ENCODE measurements around the gene ORC4.

Gene ORC4

GRCh38 chr2:148048475-148049221 lies 28.1 kb upstream of the ORC4 start:
- Histone ChIP-seq H3K4me3 (ENCODE audit: insufficient read length, low read depth) (no peak overlapping the region), H3K36me3 (ENCODE audit: insufficient read depth, insufficient read length, low read length) (no peaks in the 10 kb centered on the region), H3K9me3 (ENCODE audit: insufficient read depth, low read length) (no peaks in the 10 kb centered on the region), H3K9ac (ENCODE audit: insufficient read length, low read depth) (no peak overlapping the region), H3K4me1 (ENCODE audit: insufficient read depth, insufficient read length) (no peaks in the 10 kb centered on the region), H3K27me3 (ENCODE audit: insufficient read depth, insufficient read length) (no peaks in the 10 kb centered on the region)
- TF ChIP-seq SUZ12 (IDR thresholded peaks at IDR 0.05; ENCODE audit: extremely low read depth, insufficient read depth, insufficient read length) (no peak), ZNF274 (IDR thresholded peaks at IDR 0.05; ENCODE audit: low read depth, low read length) (no peak), YY1 (IDR thresholded peaks at IDR 0.05; ENCODE audit: insufficient read depth, insufficient read length) (no peak)
- no peak for DNase-seq (ENCODE audit: low read depth, low spot score)

GRCh38 chr2:148046802-148047201 lies 26.3 kb upstream of the ORC4 start:
- no peak for DNase-seq (ENCODE audit: low read depth, low spot score)
- no peak overlapping the region for H3K9ac ChIP-seq (ENCODE audit: insufficient read length, low read depth)
- no peak for TF ChIP-seq SUZ12 (IDR thresholded peaks at IDR 0.05; ENCODE audit: extremely low read depth, insufficient read depth, insufficient read length)
- TF ChIP-seq YY1 (IDR thresholded peaks at IDR 0.05; ENCODE audit: insufficient read depth, insufficient read length): no peak
- no peak for TF ChIP-seq ZNF274 (IDR thresholded peaks at IDR 0.05; ENCODE audit: low read depth, low read length)

GRCh38 chr2:148044322-148044721 lies 23.8 kb upstream of the ORC4 start:
- no peaks in the 10 kb centered on the region for H3K27me3 ChIP-seq (ENCODE audit: insufficient read depth, insufficient read length)
- no peak for TF ChIP-seq SUZ12 (IDR thresholded peaks at IDR 0.05; ENCODE audit: extremely low read depth, insufficient read depth, insufficient read length)
- TF ChIP-seq ZNF274 (IDR thresholded peaks at IDR 0.05; ENCODE audit: low read depth, low read length): no peak
- no peak for TF ChIP-seq YY1 (IDR thresholded peaks at IDR 0.05; ENCODE audit: insufficient read depth, insufficient read length)
- no peak overlapping the region for H3K4me3 ChIP-seq (ENCODE audit: insufficient read length, low read depth)
- H3K4me1 ChIP-seq (ENCODE audit: insufficient read depth, insufficient read length): no peaks in the 10 kb centered on the region
- DNase-seq (ENCODE audit: low read depth, low spot score): no peak
- H3K9ac ChIP-seq (ENCODE audit: insufficient read length, low read depth): no peak overlapping the region
- peaks cover 5% of the 10 kb centered on the region for H3K36me3 ChIP-seq (ENCODE audit: insufficient read depth, insufficient read length, low read length)
- no peaks in the 10 kb centered on the region for H3K9me3 ChIP-seq (ENCODE audit: insufficient read depth, low read length)

More at GRCh38 chr2:148046802-148047201, 26.3 kb upstream of the ORC4 start:
- no peak overlapping the region for H3K4me3 ChIP-seq (ENCODE audit: insufficient read length, low read depth)
- H3K36me3 ChIP-seq (ENCODE audit: insufficient read depth, insufficient read length, low read length): no peaks in the 10 kb centered on the region
- H3K9me3 ChIP-seq (ENCODE audit: insufficient read depth, low read length): no peaks in the 10 kb centered on the region
- H3K4me1 ChIP-seq (ENCODE audit: insufficient read depth, insufficient read length): no peaks in the 10 kb centered on the region
- no peaks in the 10 kb centered on the region for H3K27me3 ChIP-seq (ENCODE audit: insufficient read depth, insufficient read length)

GRCh38 chr2:148042219-148042618 lies 21.7 kb upstream of the ORC4 start:
- TF ChIP-seq SUZ12 (IDR thresholded peaks at IDR 0.05; ENCODE audit: extremely low read depth, insufficient read depth, insufficient read length) (no peak), YY1 (IDR thresholded peaks at IDR 0.05; ENCODE audit: insufficient read depth, insufficient read length) (no peak), ZNF274 (IDR thresholded peaks at IDR 0.05; ENCODE audit: low read depth, low read length) (no peak)
- H3K4me3 ChIP-seq (ENCODE audit: insufficient read length, low read depth): no peak overlapping the region
- no peak overlapping the region for H3K9ac ChIP-seq (ENCODE audit: insufficient read length, low read depth)
- H3K36me3 ChIP-seq (ENCODE audit: insufficient read depth, insufficient read length, low read length): peaks cover 5% of the 10 kb centered on the region
- DNase-seq (ENCODE audit: low read depth, low spot score): no peak
- H3K9me3 ChIP-seq (ENCODE audit: insufficient read depth, low read length): no peaks in the 10 kb centered on the region
- no peaks in the 10 kb centered on the region for H3K27me3 ChIP-seq (ENCODE audit: insufficient read depth, insufficient read length)
- no peaks in the 10 kb centered on the region for H3K4me1 ChIP-seq (ENCODE audit: insufficient read depth, insufficient read length)

GRCh38 chr2:148039783-148040182 lies 19.2 kb upstream of the ORC4 start:
- no peak for TF ChIP-seq ZNF274 (IDR thresholded peaks at IDR 0.05; ENCODE audit: low read depth, low read length)
- no peak for TF ChIP-seq SUZ12 (IDR thresholded peaks at IDR 0.05; ENCODE audit: extremely low read depth, insufficient read depth, insufficient read length)
- TF ChIP-seq YY1 (IDR thresholded peaks at IDR 0.05; ENCODE audit: insufficient read depth, insufficient read length): no peak
- Histone ChIP-seq H3K4me1 (ENCODE audit: insufficient read depth, insufficient read length) (no peaks in the 10 kb centered on the region), H3K9ac (ENCODE audit: insufficient read length, low read depth) (no peak overlapping the region), H3K9me3 (ENCODE audit: insufficient read depth, low read length) (no peaks in the 10 kb centered on the region), H3K27me3 (ENCODE audit: insufficient read depth, insufficient read length) (no peaks in the 10 kb centered on the region), H3K36me3 (ENCODE audit: insufficient read depth, insufficient read length, low read length) (peaks cover 5% of the 10 kb centered on the region), H3K4me3 (ENCODE audit: insufficient read length, low read depth) (no peak overlapping the region)
- no peak for DNase-seq (ENCODE audit: low read depth, low spot score)

- H3K4me1 ChIP-seq (ENCODE audit: insufficient read depth, insufficient read length): no peaks in the 10 kb centered on the region
- no peak overlapping the region for H3K9ac ChIP-seq (ENCODE audit: insufficient read length, low read depth)
- H3K27me3 ChIP-seq (ENCODE audit: insufficient read depth, insufficient read length): no peaks in the 10 kb centered on the region
- H3K9me3 ChIP-seq (ENCODE audit: insufficient read depth, low read length): no peaks in the 10 kb centered on the region
- TF ChIP-seq YY1 (IDR thresholded peaks at IDR 0.05; ENCODE audit: insufficient read depth, insufficient read length): no peak
- no peak for TF ChIP-seq ZNF274 (IDR thresholded peaks at IDR 0.05; ENCODE audit: low read depth, low read length)
- no peak for TF ChIP-seq SUZ12 (IDR thresholded peaks at IDR 0.05; ENCODE audit: extremely low read depth, insufficient read depth, insufficient read length)
- DNase-seq (ENCODE audit: low read depth, low spot score): no peak
- no peak overlapping the region for H3K4me3 ChIP-seq (ENCODE audit: insufficient read length, low read depth)
- H3K36me3 ChIP-seq (ENCODE audit: insufficient read depth, insufficient read length, low read length): no peaks in the 10 kb centered on the region
Measured at GRCh38 chr2:148032215-148032614, 11.7 kb upstream of the ORC4 start.

- Histone ChIP-seq H3K9me3 (ENCODE audit: insufficient read depth, low read length) (no peaks in the 10 kb centered on the region), H3K4me1 (ENCODE audit: insufficient read depth, insufficient read length) (no peaks in the 10 kb centered on the region), H3K9ac (ENCODE audit: insufficient read length, low read depth) (no peak overlapping the region), H3K27me3 (ENCODE audit: insufficient read depth, insufficient read length) (no peaks in the 10 kb centered on the region), H3K4me3 (ENCODE audit: insufficient read length, low read depth) (no peak overlapping the region), H3K36me3 (ENCODE audit: insufficient read depth, insufficient read length, low read length) (no peaks in the 10 kb centered on the region)
- TF ChIP-seq ZNF274 (IDR thresholded peaks at IDR 0.05; ENCODE audit: low read depth, low read length): no peak
- no peak for TF ChIP-seq SUZ12 (IDR thresholded peaks at IDR 0.05; ENCODE audit: extremely low read depth, insufficient read depth, insufficient read length)
- no peak for TF ChIP-seq YY1 (IDR thresholded peaks at IDR 0.05; ENCODE audit: insufficient read depth, insufficient read length)
- DNase-seq (ENCODE audit: low read depth, low spot score): no peak
Measured at GRCh38 chr2:148031152-148031551, 10.6 kb upstream of the ORC4 start.
